ENCODE results near the gene IGFBP5. TPM values are rescaled to one million over a fixed set of nuclear protein-coding genes. Genes with fewer than 3 reads are reported as not detected.

The IGFBP5 gene, protein sequence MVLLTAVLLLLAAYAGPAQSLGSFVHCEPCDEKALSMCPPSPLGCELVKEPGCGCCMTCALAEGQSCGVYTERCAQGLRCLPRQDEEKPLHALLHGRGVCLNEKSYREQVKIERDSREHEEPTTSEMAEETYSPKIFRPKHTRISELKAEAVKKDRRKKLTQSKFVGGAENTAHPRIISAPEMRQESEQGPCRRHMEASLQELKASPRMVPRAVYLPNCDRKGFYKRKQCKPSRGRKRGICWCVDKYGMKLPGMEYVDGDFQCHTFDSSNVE
- not detected in 2 replicates for total RNA-seq

DNA sequence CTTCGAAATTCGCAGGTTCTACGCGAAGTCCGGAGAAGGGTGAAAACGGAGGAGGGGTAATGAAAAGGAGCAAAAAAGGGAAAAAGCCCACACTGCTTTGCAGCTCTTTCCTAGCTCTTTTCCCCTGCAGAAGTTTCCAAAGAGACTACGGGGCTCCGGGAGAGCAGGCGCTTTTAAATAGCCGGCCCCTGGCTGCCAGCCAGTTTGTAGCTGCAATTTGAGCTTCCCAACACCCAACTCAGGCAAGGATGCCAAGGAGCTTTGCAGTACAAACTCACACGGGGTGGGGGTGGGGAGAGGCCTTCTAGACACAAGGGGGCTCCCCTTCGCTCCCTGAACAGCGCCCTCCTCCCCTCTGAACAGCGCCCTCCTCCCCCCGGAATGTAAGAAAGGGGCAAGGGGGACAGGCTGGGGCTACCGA is at the start of gene IGFBP5:
Gene IGFBP5 (minus strand): TSS at position 149 of the 421 bp plus-strand sequence. CDS start 774 bp downstream, outside the sequence.
- intact Hi-C loops (cut with micrococcal nuclease): loop anchor here (10.0 kb wide), 2 partner anchors 189 to 619 kb away; no protein-coding TSS in a partner anchor

DNA sequence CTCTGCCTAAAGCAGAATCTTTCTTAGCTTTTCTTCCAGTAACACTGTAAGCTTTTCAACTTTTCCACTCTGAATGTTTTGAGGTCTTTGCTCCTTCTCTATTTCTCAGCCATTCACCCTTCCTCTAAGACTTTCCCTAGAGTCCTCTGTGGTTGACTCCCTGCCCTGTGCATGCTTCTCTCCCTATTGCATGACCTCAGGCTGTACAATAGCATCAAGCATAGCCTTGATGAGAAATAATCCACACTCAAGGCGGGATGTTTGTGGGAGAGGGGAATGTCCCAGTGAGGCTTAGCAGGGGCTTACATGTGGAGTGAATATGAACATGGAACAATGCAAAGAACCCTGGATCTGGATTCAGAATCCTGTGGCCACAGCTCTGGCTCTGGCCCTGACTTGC is 48.4 kb upstream of the IGFBP5 start:
- intact Hi-C loops (cut with micrococcal nuclease): no loop called here

DNA sequence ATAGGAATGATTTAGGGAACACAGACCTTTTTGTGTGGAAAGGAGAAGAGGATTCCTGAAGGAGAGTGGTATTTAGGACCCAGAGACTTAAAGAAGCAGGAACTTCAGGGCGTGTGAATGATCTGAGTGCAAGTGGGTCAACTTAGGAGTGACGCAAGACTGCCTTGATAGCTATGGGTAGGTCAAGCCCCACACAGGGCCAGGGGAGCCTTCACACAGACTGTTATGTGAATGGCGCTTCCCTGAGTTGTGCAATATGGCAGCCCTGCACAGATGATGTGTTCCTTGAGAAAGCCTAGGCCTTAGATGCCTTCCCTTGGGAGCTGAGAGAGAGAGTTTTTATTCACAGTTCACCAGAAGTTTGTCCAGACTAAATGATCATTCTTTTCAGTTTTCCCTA is 47.1 kb upstream of the IGFBP5 start:
- intact Hi-C loops (cut with micrococcal nuclease): no loop called here

DNA sequence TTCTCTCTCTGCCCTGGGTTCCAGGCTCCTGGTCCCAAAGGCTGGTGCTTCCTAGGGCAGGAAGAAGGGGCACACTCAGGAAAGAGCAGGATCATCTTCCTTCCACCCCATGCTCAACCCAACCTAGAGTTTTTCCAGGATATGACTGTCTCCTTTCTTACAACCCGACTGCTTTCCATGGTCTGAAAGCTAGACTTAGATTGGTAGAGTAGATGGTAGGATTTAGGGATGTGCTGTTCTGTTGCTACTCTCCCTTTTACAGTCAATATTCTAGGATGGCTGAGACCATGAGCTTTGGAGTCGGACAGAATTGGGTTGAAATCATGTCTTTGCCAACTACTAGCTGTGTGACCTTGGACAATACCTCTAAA is 45.9 kb upstream of the IGFBP5 start:
- intact Hi-C loops (cut with micrococcal nuclease): no loop called here

DNA sequence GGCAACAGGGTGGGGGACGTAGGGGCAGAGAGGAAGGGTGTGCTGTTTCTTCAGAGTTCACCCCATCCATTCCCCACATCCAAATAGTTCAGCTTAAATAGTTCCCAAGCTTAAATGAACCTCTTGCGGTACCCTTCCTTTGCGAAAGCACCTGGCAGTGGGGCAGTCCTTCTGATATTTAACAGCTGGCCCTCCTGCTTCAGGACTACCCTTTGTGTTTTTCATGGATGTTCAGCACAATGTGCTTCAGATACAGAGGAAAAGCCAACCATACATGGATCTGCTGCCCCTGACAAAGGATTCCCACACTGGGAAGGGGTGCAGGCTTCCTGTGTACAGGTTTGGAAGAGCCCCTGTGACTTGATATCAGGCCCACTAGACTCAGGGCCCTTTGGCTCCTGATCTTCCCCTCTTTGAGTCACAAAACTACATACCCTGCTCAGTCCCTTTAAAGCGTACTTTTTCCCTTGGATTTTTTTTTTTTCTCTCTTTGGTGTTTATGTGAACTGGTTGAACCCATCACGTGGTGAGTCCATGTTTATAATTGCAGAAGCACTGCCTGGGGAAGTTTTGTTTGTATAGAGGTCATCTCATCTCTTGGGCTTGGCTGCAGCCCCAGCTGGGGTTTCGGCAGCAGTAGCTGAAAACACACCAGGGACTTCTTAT is 45.3 kb upstream of the IGFBP5 start:
- intact Hi-C loops (cut with micrococcal nuclease): no loop called here

DNA sequence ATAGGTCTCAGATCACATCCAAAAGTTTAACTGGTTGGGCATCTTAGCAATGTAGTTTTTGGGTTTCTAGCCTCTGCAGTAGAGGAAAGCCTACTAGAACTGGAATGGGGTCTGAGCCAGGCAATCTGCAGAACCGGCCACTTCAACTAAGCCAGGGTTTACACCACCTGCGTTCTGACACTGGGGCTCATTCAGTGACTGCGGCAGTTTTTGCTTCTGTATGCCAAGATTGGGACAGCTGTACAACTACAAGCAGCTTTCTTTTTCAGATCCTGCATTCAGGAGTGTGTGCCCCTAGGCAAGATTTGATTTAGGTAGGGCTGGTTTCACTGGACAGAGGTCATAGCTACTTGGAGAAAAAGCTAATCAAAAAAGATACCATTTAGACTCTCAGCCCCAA is 43.7 kb upstream of the IGFBP5 start:
- intact Hi-C loops (cut with micrococcal nuclease): no loop called here

DNA sequence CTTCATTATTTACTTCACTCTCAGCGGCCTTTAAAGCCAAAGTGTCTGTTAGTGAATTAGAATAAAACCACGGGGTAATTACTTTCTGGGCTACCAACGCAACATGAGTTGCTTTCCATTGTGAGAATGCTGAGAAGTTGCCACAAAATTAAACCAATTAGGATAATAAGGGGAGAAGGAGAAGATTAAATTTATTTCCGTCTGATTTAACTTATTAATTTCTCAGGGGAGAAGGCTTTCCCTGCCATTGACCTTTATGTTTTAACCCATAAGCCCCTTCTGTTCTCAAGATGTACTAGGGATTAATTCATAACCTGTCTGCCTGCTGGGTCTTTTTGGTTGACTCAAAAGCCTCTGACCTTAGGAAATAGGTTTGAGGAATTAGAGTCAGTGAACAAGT is 42.3 kb upstream of the IGFBP5 start:
- intact Hi-C loops (cut with micrococcal nuclease): no loop called here

DNA sequence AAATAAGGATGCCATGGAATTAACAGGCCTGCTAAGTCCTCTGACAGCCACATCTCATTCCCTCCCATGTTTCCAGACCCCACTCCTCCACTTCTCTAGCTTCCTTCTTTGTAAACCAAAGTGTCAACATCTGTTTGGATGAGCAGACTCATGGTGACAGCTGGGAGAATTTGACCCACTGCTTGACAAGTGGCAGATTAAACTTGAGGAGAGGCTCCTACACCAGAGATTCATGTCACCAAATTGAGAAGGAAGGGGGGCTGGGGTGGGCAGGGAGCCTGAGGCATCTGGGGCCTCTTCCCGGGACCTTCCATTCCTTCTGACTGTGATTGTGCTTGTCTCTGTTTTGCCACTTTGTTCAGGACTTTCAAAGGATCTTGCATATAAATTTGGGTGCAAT is 41.0 kb upstream of the IGFBP5 start:
- intact Hi-C loops (cut with micrococcal nuclease): no loop called here

DNA sequence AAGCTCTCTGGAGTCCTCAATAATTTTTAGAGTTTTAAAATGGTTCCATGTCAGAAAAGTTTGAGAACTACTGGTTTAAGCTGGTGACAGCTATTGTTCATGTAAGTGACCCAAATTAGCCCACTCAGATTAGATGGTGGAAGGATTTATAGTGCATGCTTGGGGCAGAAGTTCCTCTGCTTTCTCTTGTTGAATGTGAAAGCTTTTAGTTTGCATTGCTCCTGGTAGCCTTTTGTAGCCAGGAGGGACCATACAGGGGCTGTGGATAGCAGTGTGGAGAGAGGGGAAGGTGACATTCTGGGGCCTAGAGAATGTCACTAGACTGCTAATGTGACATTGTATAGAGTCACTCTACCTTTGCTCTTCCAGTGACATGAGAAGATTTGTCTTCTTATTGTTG is 40.3 kb upstream of the IGFBP5 start:
- intact Hi-C loops (cut with micrococcal nuclease): no loop called here

DNA sequence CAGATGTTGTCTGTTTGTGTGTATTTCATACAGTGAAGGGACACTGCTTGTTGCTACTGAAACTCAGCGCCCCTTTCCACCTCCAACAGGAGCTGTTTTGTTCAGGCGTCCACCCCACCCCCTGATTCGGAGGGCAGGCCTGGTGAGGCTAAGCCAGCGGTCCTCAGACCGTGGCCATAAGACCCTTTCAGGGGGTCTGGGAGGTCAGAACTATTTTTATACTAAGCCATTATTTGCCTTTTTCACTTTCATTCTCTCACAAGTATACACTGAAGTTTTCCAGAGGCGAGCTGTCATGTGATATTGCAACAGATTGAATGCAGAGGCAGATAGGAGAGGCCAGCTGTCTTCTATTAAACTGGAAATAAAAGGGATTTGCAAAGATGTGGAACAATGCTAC is 39.7 kb upstream of the IGFBP5 start:
- intact Hi-C loops (cut with micrococcal nuclease): no loop called here

DNA sequence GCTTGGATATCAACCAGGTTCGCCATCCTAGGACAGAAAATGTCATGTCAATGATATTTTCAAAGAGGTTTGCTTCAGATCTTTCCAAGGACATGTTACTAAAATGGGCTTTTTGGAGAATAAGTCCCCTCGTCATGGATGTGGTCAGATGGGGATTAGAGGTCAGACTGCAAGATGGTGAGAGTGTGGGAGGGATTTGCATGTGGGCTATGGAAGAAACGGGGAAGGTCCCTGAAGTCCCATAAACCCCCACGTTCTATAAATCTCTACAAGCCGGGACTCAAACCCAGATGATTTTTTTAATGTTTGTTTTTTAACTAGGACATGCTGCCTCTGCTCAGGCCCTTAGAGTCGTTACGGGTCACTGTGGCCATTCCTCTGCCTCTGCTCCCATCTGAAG is 37.7 kb upstream of the IGFBP5 start:
- intact Hi-C loops (cut with micrococcal nuclease): no loop called here

DNA sequence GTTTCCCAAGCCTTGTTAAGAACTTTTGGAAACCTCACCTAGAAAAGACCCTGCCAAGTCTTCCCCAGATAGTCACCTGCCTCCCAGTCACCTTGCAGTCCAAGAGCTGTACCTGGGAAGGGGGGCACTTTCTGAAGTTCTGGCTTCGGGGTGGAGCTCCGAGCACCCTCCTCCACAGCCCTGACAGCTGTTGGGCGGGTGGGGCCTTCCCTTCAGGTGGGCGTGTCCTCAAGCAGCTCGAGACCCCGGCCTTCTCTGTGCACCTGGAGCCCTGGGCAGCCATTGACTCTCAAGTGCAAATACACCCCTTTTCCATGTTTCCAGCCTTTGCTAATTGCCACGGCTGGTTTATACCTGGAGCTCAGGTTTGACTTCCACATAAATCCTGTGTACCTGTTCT is 37.0 kb upstream of the IGFBP5 start:
- intact Hi-C loops (cut with micrococcal nuclease): no loop called here

DNA sequence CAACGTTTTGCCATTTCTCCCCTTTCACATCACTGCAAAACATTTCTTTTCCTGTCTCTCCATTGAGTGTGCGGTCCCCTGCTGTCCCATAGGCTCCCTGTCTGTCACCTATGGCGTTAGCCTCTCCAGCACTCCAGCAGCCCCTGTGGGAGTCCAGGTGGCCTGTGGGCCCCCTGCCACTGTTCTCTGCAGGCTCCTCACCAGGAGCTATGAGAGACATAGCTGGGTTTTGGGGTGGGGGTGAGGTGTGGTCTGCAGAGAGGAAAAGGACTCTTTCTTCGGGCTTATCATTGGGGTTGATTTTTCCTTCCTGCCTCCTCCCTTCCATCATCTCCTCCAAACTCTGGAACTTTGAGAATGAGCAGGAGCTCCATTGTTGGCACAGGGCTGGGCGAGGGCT is 36.1 kb upstream of the IGFBP5 start:
- intact Hi-C loops (cut with micrococcal nuclease): no loop called here

DNA sequence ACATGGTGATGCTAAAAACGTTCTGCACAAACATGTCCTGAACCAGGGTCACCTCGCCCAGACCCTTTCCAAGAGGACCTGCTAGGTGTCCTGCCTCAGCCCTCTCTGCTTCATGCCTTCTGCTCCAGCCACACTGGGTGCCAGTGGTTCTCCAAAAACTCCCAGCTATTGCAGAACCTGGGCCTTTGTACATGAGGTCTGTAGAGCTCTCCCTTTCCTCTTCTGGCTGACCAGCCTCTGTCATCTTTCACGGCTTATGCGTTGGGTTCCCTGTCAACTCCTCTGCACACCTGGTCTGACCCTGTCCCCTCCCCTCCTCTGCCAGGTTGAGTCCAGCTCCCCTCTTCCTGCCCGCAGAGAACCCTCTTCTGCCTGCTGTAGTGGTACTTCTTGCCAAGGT is 35.5 kb upstream of the IGFBP5 start:
- intact Hi-C loops (cut with micrococcal nuclease): no loop called here

DNA sequence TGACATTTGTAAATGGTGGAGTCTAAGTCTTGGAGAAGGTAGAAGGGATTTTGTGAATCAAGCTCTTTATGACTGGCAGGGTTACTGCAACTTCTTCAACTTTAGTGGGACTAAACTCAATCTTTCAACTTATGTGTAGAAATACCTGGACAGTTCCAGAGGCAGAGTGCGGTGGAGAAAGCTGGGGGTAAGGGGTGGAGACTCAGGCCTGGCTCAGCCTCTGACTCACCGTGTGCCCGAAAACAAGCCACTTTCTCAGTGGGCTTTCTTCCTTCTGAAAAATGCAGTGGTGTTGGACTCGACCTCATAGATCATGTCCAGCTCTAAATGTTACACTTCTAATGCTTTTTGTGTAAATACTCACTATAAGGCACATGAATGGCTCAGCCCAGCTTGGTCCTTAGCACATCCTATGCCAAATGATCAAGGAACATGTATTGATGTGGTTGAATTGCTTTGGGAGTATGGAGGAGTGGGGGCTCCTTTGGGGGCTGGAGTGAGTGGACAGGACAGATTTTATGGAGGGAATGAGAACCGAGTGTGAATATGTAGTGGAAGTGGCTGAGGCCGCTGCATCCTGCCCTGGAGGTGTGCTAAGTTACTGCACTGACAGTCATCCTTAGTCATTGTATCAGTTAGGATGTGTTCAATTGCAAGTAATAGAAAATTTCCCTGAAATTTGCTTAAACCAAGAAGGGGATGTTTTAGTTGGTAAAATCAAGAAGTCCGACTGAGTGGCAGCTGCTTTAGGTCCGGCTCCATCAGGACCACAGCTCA is 32.2 kb upstream of the IGFBP5 start:
- intact Hi-C loops (cut with micrococcal nuclease): no loop called here

DNA sequence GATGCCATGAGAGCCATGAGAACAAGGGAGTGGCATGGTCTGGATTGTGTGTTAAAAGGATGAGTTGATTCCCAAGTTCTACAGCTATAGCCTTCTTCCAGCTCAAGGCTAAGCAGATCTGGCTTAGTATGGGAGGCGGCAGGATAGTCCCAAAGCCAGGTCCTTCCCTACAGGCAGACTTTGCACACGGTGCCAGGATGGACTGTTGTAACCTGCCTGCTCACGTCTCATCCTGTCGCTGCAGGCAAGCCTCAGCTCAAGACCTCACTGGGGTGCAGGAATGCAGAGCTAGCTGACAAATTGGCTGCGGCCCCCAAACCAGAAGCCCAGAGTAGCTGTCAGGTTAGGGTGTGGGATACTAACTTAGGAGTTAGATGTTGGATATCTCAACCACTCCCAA is 28.8 kb upstream of the IGFBP5 start:
- intact Hi-C loops (cut with micrococcal nuclease): no loop called here

DNA sequence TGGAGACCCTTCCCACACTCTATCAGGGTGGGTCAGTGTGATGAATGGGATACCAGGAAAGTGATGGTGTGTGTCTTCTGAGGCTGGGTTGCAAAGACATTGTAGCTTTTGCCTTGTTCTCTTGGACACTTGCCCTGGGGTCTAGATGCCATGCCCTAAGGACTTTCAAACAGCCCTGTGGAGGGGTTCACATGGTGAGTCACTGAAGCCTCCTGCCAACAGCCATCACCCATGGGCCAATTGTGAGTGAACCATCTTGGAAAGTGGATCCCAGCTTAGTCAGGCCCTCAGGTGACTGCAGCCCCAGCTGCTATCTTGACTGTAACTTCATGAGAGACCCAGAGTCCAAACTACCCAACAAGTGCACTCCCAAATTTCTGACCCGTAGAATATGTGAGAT is 25.8 kb upstream of the IGFBP5 start:
- intact Hi-C loops (cut with micrococcal nuclease): no loop called here

DNA sequence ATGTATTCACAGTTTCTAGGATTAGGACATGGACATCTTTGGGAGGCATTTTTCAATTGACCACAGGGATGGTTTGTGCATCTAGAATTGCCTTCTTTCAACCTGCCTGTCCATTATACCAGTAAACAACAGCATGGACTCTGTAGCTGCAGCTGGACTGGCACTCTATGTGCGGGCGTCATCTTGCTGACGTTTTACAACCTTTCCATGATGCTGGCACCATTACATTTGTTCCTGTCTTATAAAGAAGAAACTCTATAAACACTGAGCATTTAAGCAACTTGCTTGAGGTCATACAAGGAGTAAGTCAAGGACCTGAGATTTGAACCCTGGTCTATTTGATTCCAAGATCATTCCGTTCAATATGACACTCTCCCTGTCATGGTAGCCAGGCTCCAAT is 25.4 kb upstream of the IGFBP5 start:
- intact Hi-C loops (cut with micrococcal nuclease): no loop called here

DNA sequence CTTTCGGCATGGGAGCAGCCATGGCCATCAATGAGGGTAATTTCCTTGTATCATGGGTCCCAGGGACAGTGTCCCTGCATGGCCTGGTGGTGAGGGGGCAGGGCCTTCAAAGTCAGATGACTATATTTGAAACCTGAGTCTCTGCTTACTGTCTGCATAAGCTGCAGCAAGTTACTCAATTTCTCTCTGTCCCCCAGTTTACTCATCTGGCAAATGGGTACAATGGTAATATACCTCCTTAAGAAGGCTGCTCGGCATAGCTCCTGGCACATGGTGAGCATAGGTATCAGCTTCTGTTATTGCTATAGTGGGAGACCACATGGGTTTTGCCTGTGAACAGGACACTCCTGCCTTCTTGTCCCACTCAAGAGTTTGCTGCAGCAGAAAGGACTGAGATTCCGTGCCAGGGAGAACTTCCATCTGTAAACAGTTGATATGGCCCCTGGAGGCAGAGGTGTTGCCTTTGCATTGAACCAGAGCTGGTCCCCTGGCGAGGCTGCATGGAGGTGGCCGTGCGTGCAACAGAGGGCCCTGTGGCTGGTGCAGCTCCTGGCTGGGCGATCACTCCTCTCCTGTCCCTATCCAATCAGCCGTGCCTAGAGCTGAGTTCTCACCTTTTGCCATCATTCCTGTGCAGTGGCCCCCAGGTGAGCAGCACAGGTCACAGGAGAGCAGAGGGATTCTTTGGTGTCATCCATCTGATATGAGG is 22.7 kb upstream of the IGFBP5 start:
- intact Hi-C loops (cut with micrococcal nuclease): no loop called here

DNA sequence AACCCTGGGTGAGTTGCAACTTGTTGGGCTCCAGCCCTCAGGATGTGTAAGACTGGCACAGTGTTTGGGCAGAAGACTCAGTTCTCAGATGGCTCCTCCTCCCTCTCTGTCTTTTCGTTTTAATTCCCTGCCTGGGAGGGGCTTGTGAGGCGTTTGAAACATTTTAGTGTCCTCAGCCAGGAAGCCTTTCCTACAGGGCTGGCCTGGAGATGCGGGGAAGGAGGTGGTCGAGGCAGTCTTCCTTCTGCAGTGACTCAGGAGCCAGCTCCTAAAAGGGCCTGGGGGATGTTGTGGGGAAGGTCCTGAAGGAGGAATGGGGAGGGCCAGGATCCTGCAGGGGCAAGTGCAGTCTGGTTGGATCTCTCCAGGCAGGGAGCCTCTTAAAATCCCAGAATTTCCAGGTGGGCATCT is 22.1 kb upstream of the IGFBP5 start:
- intact Hi-C loops (cut with micrococcal nuclease): no loop called here

DNA sequence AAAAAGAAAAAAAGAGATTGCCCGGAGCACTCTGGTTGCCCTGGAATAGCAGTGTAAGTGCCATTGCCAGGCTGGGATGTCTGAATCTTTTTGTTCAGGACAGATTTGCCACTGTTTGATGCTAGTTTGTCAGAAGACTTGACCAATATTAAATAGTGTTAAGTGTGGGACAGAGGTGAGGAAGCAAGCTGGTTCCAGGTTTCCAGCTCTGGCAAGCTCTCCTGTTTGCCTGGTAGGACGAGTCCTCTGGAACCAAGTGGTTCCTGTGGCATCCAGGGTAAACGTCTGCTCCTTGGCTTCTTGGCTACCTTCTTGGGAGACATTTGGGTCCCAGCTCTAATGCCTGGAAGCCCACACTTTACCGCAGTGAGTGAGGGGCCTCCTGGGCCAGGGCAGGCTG is 20.8 kb upstream of the IGFBP5 start:
- intact Hi-C loops (cut with micrococcal nuclease): no loop called here

Data from T-helper 1 cell treated with Interleukin-12 subunit alpha and Interleukin-12 subunit beta and Interleukin-4 antibody, amounts not matched to agents 30 ng/mL and 1 ng/mL, for 36 hours (primary cell).